GM12878 (cell line): ENCODE results near the gene GFAP. TPM values are rescaled to one million over a fixed set of nuclear protein-coding genes. Genes with fewer than 3 reads are reported as not detected.

ENCODE experiments used
- ATAC-seq: fragments of 200-7000 bp; cut with Tn5 transposase; 3 replicates; pipeline ENCODE4 v1.9.1; 2020; ENCODE audit warnings: mild to moderate bottlenecking, moderate library complexity
- BruUV-seq: library from RNA; stranded (reverse); fragments of 400-500 nt; replicated peaks from 2 replicates; lab custom pipeline; 2021; lab: Mats Ljungman, UMichigan
- CTCF ChIA-PET: fragments of 300-600 bp; sonication (Branson Sonifier 250); formaldehyde crosslinking; extraction: SDS; loops from one replicate; lab custom pipeline; 2021; ENCODE audit warnings: inconsistent platforms; lab: Yijun Ruan, JAX
- POLR2A ChIA-PET: fragments of 350-600 bp; formaldehyde crosslinking; extraction: SDS; loops from one replicate; lab custom pipeline; 2021; ENCODE audit warnings: inconsistent platforms; lab: Charles Lee
- RAD21 ChIA-PET: fragments of 300-600 bp; sonication (Branson Sonifier 250); formaldehyde crosslinking; loops from one replicate; lab custom pipeline; 2023; ENCODE audit warnings: antibody characterized with exemption; ENCODE audit not compliant: unreplicated experiment; lab: Charles Lee
- SMC1A ChIA-PET: fragments of 300-600 bp; sonication (Branson Sonifier 250); formaldehyde crosslinking; loops from one replicate; lab custom pipeline; 2023; ENCODE audit not compliant: unreplicated experiment, uncharacterized antibody; lab: Charles Lee
- DNase-seq: peaks from one replicate; pipeline ENCODE4 v3.0.0-alpha.2; 2011; ENCODE audit warnings: low read depth, low spot score
- FAIRE-seq: peaks from 3 replicates; lab custom pipeline; 2011; peaks lifted over from hg19 to GRCh38; lab: Jason Lieb, UNC
- H2AFZ ChIP-seq: 2 replicates; pipeline ENCODE4 v1.6.0; 2011; ENCODE audit warnings: low read depth, low read length, control low read depth; ENCODE audit not compliant: control insufficient read depth
- H3K27ac ChIP-seq: 2 replicates; pipeline ENCODE4 v1.5.1; 2011; ENCODE audit warnings: control low read depth; ENCODE audit not compliant: control insufficient read depth, insufficient read depth
- H3K27me3 ChIP-seq, 2 experiments: replicated peaks in 1 of 2; 2 replicates each; pipeline versions ENCODE4 v1.6.0 to v1.6.1; 2011; ENCODE audit warnings: low read length in 1 of 2; ENCODE audit not compliant: control insufficient read depth in 2 of 2, insufficient read depth in 2 of 2
- H3K36me3 ChIP-seq, 2 experiments: 2 replicates each; pipeline ENCODE4 v1.5.1; 2011; ENCODE audit warnings: low read length in 1 of 2; ENCODE audit not compliant: control insufficient read depth in 2 of 2, insufficient read depth in 2 of 2
- H3K4me1 ChIP-seq: 2 replicates; pipeline ENCODE4 v1.6.1; 2011; ENCODE audit warnings: mild to moderate bottlenecking, low read length, moderate library complexity, mixed read lengths; ENCODE audit not compliant: control insufficient read depth, insufficient read depth
- H3K4me2 ChIP-seq: 2 replicates; pipeline ENCODE4 v1.6.0; 2011; ENCODE audit warnings: control low read depth; ENCODE audit not compliant: control insufficient read depth, insufficient read depth
- H3K4me3 ChIP-seq: fragments of 200-600 bp; sonication (generic); 2 replicates; pipeline ENCODE4 v1.5.1; 2016
- H3K79me2 ChIP-seq: 2 replicates; pipeline ENCODE4 v1.6.0; 2011; ENCODE audit warnings: low read length; ENCODE audit not compliant: control insufficient read depth, insufficient read depth
- H3K9ac ChIP-seq: 2 replicates; pipeline ENCODE4 v1.8.0; 2011; ENCODE audit warnings: low read length, control low read depth, mixed read lengths; ENCODE audit not compliant: control insufficient read depth, insufficient read depth
- H3K9me3 ChIP-seq: replicated peaks from 3 replicates; pipeline ENCODE4 v1.5.1; 2011; ENCODE audit warnings: mild to moderate bottlenecking, low read length; ENCODE audit not compliant: control insufficient read depth, insufficient read depth
- H4K20me1 ChIP-seq: 2 replicates; pipeline ENCODE4 v1.6.0; 2011; ENCODE audit not compliant: control insufficient read depth, insufficient read depth
- BHLHE40 ChIP-seq, 2 experiments: fragments of 450-650 bp in 1 of 2; IDR thresholded peaks; 2 replicates each; pipeline ENCODE4 v1.6.1; 2011 to 2017; ENCODE audit warnings: low read depth in 2 of 2, borderline replicate concordance in 1 of 2, improper control_type of control experiment in 1 of 2, low read length in 1 of 2, mild to moderate bottlenecking in 1 of 2
- CBFB ChIP-seq: IDR thresholded peaks from 2 replicates; pipeline ENCODE4 v1.6.1; 2016; ENCODE audit warnings: antibody characterized with exemption, low read depth
- CBX3 ChIP-seq: fragments of 200-600 bp; sonication (generic); IDR thresholded peaks from 2 replicates; pipeline ENCODE4 v1.6.1; 2016; ENCODE audit warnings: low read depth, borderline replicate concordance
- CHD2 ChIP-seq: IDR thresholded peaks from 2 replicates; pipeline ENCODE4 v1.6.1; 2011; ENCODE audit warnings: low read depth, low read length, improper control_type of control experiment, borderline replicate concordance
- ETV6 ChIP-seq, 2 experiments: fragments of 450-650 bp in 1 of 2; IDR thresholded peaks in 1 of 2; conservative IDR thresholded peaks in 1 of 2; 2 replicates each; pipeline ENCODE4 v1.6.1; 2014; ENCODE audit warnings: antibody characterized with exemption in 1 of 2, borderline replicate concordance in 1 of 2, low read depth in 1 of 2, mild to moderate bottlenecking in 1 of 2, moderate library complexity in 1 of 2
- EZH2 ChIP-seq: IDR thresholded peaks from 2 replicates; pipeline ENCODE4 v1.6.1; 2012; ENCODE audit warnings: low read depth, mild to moderate bottlenecking, control low read depth, inconsistent platforms, low read length, borderline replicate concordance; ENCODE audit not compliant: control insufficient read depth
- MLLT1 ChIP-seq: fragments of 450-650 bp; IDR thresholded peaks from 2 replicates; pipeline ENCODE4 v1.6.1; 2016; ENCODE audit warnings: mild to moderate bottlenecking
- MXI1 ChIP-seq: fragments of 150-350 bp; IDR thresholded peaks from 2 replicates; pipeline ENCODE4 v1.6.1; 2011; ENCODE audit warnings: low read depth, mild to moderate bottlenecking, inconsistent platforms, low read length, improper control_type of control experiment
- NFIC ChIP-seq: IDR thresholded peaks from 2 replicates; pipeline ENCODE4 v1.6.1; 2012; ENCODE audit warnings: low read depth, mild to moderate bottlenecking, inconsistent platforms, low read length, moderate library complexity
- NR2C1 ChIP-seq: fragments of 450-650 bp; IDR thresholded peaks from 2 replicates; pipeline ENCODE4 v1.6.1; 2017; ENCODE audit warnings: antibody characterized with exemption, mild to moderate bottlenecking, moderate library complexity
- PBX3 ChIP-seq: IDR thresholded peaks from 2 replicates; pipeline ENCODE4 v1.6.1; 2011; ENCODE audit warnings: mild to moderate bottlenecking, low read depth, low read length, moderate library complexity; ENCODE audit not compliant: insufficient replicate concordance
- POLR2AphosphoS5 ChIP-seq: IDR thresholded peaks from 2 replicates; pipeline ENCODE4 v1.6.1; 2011; ENCODE audit warnings: mild to moderate bottlenecking, low read length, inconsistent platforms
- RAD21 ChIP-seq: IDR thresholded peaks from 2 replicates; pipeline ENCODE4 v1.6.1; 2011; ENCODE audit warnings: mild to moderate bottlenecking, low read depth, low read length, moderate library complexity; ENCODE audit not compliant: insufficient read depth
- SP1 ChIP-seq: IDR thresholded peaks from one replicate; pipeline ENCODE4 v1.6.1; 2011; ENCODE audit warnings: low read depth, low read length
- SRF ChIP-seq, 2 experiments: IDR thresholded peaks; 2 replicates each; pipeline ENCODE4 v1.6.1; 2011; ENCODE audit warnings: low read depth in 2 of 2, low read length in 2 of 2, mild to moderate bottlenecking in 1 of 2, moderate library complexity in 1 of 2
- TARDBP ChIP-seq: IDR thresholded peaks from 2 replicates; pipeline ENCODE4 v1.6.1; 2016; ENCODE audit warnings: borderline replicate concordance
- ZZZ3 ChIP-seq: IDR thresholded peaks from 2 replicates; pipeline ENCODE4 v1.6.1; 2011; ENCODE audit warnings: low read depth; ENCODE audit not compliant: control insufficient read depth, insufficient read length
- WGBS: methylation state at CpG from one replicate; pipeline ENCODE4 v1.1.6; 2016; ENCODE audit warnings: low lambda C conversion rate; ENCODE audit not compliant: insufficient replicate concordance, insufficient coverage; ENCODE audit errors: missing lambda C conversion rate; 5-methylcytosine and 5-hydroxymethylcytosine counted together
- in situ Hi-C: fragments of 300-500 bp; cut with MboI; formaldehyde crosslinking; loops from 9 replicates; pipeline ENCODE4 v1.14.3; 2018; ENCODE audit warnings: mixed read lengths
- intact Hi-C: fragments of 100-400 bp; cut with micrococcal nuclease; formaldehyde crosslinking; loops from one replicate; pipeline ENCODE4 v1.14.2; 2022; ENCODE audit not compliant: unreplicated experiment
- polyA plus RNA-seq, 11 experiments: library from polyadenylated mRNA; depleted of rRNA in 4 of 11; unstranded in 6 of 11; stranded (reverse) in 5 of 11; fragments of >200 nt; fragmentation: Nextera tagmentation in 4 of 11; fragmentation: Illumina TruSeq in 1 of 11; extraction: Ambion mirVana in 4 of 11; extraction: Trizol in 1 of 11; gene quantifications; 1 replicate in 1 of 11; 2 replicates in 10 of 11; pipeline versions ENCODE4 v1.2.1 to v1.2.3, GENCODE V29; 2011 to 2016; ENCODE audit warnings: inconsistent platforms in 2 of 11, missing spikeins in 2 of 11, low read depth in 1 of 11
- total RNA-seq, 4 experiments: library from RNA; depleted of rRNA in 3 of 4; stranded (reverse); fragments of >200 nt in 3 of 4; fragmentation: Illumina TruSeq in 1 of 4; extraction: Trizol in 1 of 4; gene quantifications; 2 replicates each; pipeline versions ENCODE4 v1.2.1 to v1.2.3, GENCODE V29; 2013 to 2021

The GFAP gene
- total and polyA plus RNA-seq, 10 of the 15 experiments (the other 5 are each of a cell fraction or from before 2014, with no cell fraction given) = 0.04 to 0.25 TPM; not detected in 8

- TF ChIP-seq NR2C1 = no peak
- TF ChIP-seq MXI1 = no peak
- no peak for TF ChIP-seq SRF (IDR thresholded peaks at IDR 0.05; ENCODE audit: low read depth in 2 of 2, low read length in 2 of 2)
- no peak for TF ChIP-seq POLR2AphosphoS5
Observed at GRCh38 chr17:44902135-44902760, 13.1 kb downstream of the GFAP start (continued).

GRCh38 chr17:44901411-44901921, 13.8 kb downstream of the GFAP start:
- H3K4me3 ChIP-seq = no peak overlapping the region
- ChIA-PET RAD21 (interaction anchor here (1.0 to 1.5 kb wide), 2 partner anchors 12 to 234 kb away, joined by 3 read pairs; partner anchors contain the start of gene ACBD4), POLR2A (no interaction called here)

More at GRCh38 chr17:44901411-44901921, 13.8 kb downstream of the GFAP start:
- Histone ChIP-seq H3K9ac (no peak overlapping the region), H4K20me1 (no peaks in the 10 kb centered on the region), H3K4me2 (no peak overlapping the region), H3K4me1 (peaks cover 3% of the 10 kb centered on the region; the same call in 1 of the 2 replicates), H3K79me2 (peaks cover 24% of the 10 kb centered on the region), H3K27ac (no peak overlapping the region), H3K9me3 (no peaks in the 10 kb centered on the region), H2AFZ (no peak overlapping the region), H3K27me3 (no peaks in the 10 kb centered on the region), H3K36me3 (no peaks in the 10 kb centered on the region)
- in situ Hi-C loops (no loop called here), intact Hi-C loops (no loop called here)
- WGBS = 29% methylated on average over 4 of the region's 4 CpGs
- ChIA-PET SMC1A (interaction anchor here (0.8 kb wide), 1 partner anchor 23 kb away, joined by 3 read pairs; no protein-coding TSS in a partner anchor), CTCF (interaction anchor here (0.7 to 3.6 kb wide), 6 partner anchors 10 to 234 kb away, joined by 3 to 15 read pairs (median 6); partner anchors contain the start of gene ACBD4)
- no TSS peak for BruUV-seq
- no peak for FAIRE-seq
- TF ChIP-seq ZZZ3 = no peak
- TF ChIP-seq RAD21 = no peak
- TF ChIP-seq EZH2 = no peak
- no peak for TF ChIP-seq ETV6 (conservative IDR thresholded peaks at IDR 0.05 in 1 of 2, IDR thresholded peaks at IDR 0.05 in 1 of 2; ENCODE audit: borderline replicate concordance in 1 of 2, low read depth in 1 of 2)
- TF ChIP-seq CHD2 = no peak
- TF ChIP-seq CBX3 = no peak
- no peak for TF ChIP-seq BHLHE40 (IDR thresholded peaks at IDR 0.05; ENCODE audit: borderline replicate concordance in 1 of 2, low read depth in 2 of 2, low read length in 1 of 2)
- TF ChIP-seq SP1 = no peak
- TF ChIP-seq TARDBP = no peak
- no peak for TF ChIP-seq NFIC
- TF ChIP-seq CBFB = no peak
- TF ChIP-seq MLLT1 = no peak
- TF ChIP-seq PBX3 = no peak
- no peak for DNase-seq
- ATAC-seq = no peak
